Measurements from ENCODE around the gene ZNF618. TPM values are rescaled to one million over a fixed set of nuclear protein-coding genes. Genes with fewer than 3 reads are reported as not detected.
A peak's percentile ranks its signal among the peaks of the same experiment; 100 is the strongest.

ZNF618 gene
- total and polyA plus RNA-seq, 8 donors, result 1.2 to 19.8 (median 5.3) TPM

GRCh38 chr9:114046237-114046755, 170.2 kb downstream of the ZNF618 start:
- H3K27me3 ChIP-seq, result no peaks in the 10 kb centered on the region
- no peaks in the 10 kb centered on the region for H3K4me1 ChIP-seq
- no peaks in the 10 kb centered on the region for H3K9me3 ChIP-seq
- intact Hi-C loops (cut with DNase I; ENCODE audit: low total_unique reads), result no loop called here
- peaks cover 18 to 54% (median 43%) of the 10 kb centered on the region in 4 donors for H3K36me3 ChIP-seq
- H3K4me3 ChIP-seq, result no peak overlapping the region
- TF ChIP-seq POLR2AphosphoS5 (IDR thresholded peaks at IDR 0.05) (no peak), EP300 (IDR thresholded peaks at IDR 0.05) (no peak), CTCF (IDR thresholded peaks at IDR 0.05) (no peak), POLR2A (IDR thresholded peaks at IDR 0.05) (no peak)
- no peak overlapping the region for H3K27ac ChIP-seq
- WGBS, 5 donors, result 93 to 98% (median 97%) methylated on average over 4 of the region's 4 CpGs
- DNase-seq, result no peak

GRCh38 chr9:114046875-114047274, 170.8 kb downstream of the ZNF618 start:
- peaks cover 18 to 59% (median 48%) of the 10 kb centered on the region in 4 donors for H3K36me3 ChIP-seq
- no peaks in the 10 kb centered on the region for H3K9me3 ChIP-seq
- no peak for DNase-seq
- intact Hi-C loops (cut with DNase I; ENCODE audit: low total_unique reads), result no loop called here
- no peak for TF ChIP-seq POLR2A (IDR thresholded peaks at IDR 0.05)
- no peaks in the 10 kb centered on the region for H3K27me3 ChIP-seq
- WGBS, 5 donors, result 86 to 97% (median 90%) methylated on average over 1 of the region's 1 CpG
- no peaks in the 10 kb centered on the region for H3K4me1 ChIP-seq
- no peak overlapping the region for H3K4me3 ChIP-seq
- H3K27ac ChIP-seq, result no peak overlapping the region

- Histone ChIP-seq H3K27me3 (no peaks in the 10 kb centered on the region), H3K4me3 (no peak overlapping the region), H3K36me3 (peaks cover 18 to 62% (median 56%) of the 10 kb centered on the region in 4 donors), H3K9me3 (no peaks in the 10 kb centered on the region), H3K4me1 (no peaks in the 10 kb centered on the region), H3K27ac (no peak overlapping the region)
- intact Hi-C loops (cut with DNase I; ENCODE audit: low total_unique reads), result no loop called here
- 48 to 68% (median 56%) methylated on average over 3 of the region's 3 CpGs for WGBS, 5 donors
- peak; percentile 40 to 54 for DNase-seq
- TF ChIP-seq EP300 (IDR thresholded peaks at IDR 0.05) (no peak), CTCF (IDR thresholded peaks at IDR 0.05) (peak in 5 of 7 experiments; percentile 19 to 51 (median 42))
Observed at GRCh38 chr9:114047717-114048116, 171.6 kb downstream of the ZNF618 start.

- 96 to 97% (median 96%) methylated on average over 23 to 44 of the region's 44 CpGs for WGBS, 5 donors
- Histone ChIP-seq H3K36me3 (peaks cover 18 to 62% (median 54%) of the 10 kb centered on the region in 4 donors), H3K4me3 (no peak overlapping the region), H3K9me3 (no peaks in the 10 kb centered on the region), H3K4me1 (no peaks in the 10 kb centered on the region), H3K27ac (no peak overlapping the region), H3K27me3 (no peaks in the 10 kb centered on the region)
- TF ChIP-seq POLR2AphosphoS5 (IDR thresholded peaks at IDR 0.05) (no peak), POLR2A (IDR thresholded peaks at IDR 0.05) (no peak), EP300 (IDR thresholded peaks at IDR 0.05) (no peak), CTCF (IDR thresholded peaks at IDR 0.05) (no peak)
- intact Hi-C loops (cut with DNase I; ENCODE audit: low total_unique reads), result no loop called here
- DNase-seq, result no peak
Observed at GRCh38 chr9:114048533-114049415, 172.7 kb downstream of the ZNF618 start.

All from stomach (tissue), 9 donors.